Naive thymus-derived CD4-positive, alpha-beta T cell (primary cell): ENCODE data around the gene MTA2. TPM values are rescaled to one million over a fixed set of nuclear protein-coding genes. Genes with fewer than 3 reads are reported as not detected.

Experiments
- ATAC-seq: fragments of 150-1000 bp; cut with Tn5 transposase; 2 replicates; pipeline ENCODE4 v1.10.0; 2021; ENCODE audit warnings: mild to moderate bottlenecking, moderate library complexity
- CTCF ChIA-PET: fragments of 350-600 bp; sonication (Branson Sonifier 250); formaldehyde crosslinking; loops from one replicate; lab custom pipeline; 2021; ENCODE audit warnings: antibody characterized with exemption; lab: Charles Lee
- POLR2A ChIA-PET: fragments of 350-600 bp; sonication (Branson Sonifier 250); formaldehyde crosslinking; loops from one replicate; lab custom pipeline; 2021; ENCODE audit warnings: antibody characterized with exemption, inconsistent platforms; lab: Charles Lee
- DNase-seq, 9 donors: peaks; one replicate each; pipeline versions ENCODE4 v3.0.0 to v3.0.0-alpha.2; 2020 to 2022; ENCODE audit warnings: mixed read lengths in 1 of 9
- H3K27ac ChIP-seq: one replicate; pipeline ENCODE4 v1.7.0; 2013; ENCODE audit warnings: mild to moderate bottlenecking, low read depth, low read length, moderate library complexity
- H3K27me3 ChIP-seq, 2 donors: one replicate each; pipeline ENCODE4 v1.7.0; 2013; ENCODE audit warnings: low read length in 2 of 2, mild to moderate bottlenecking in 2 of 2, moderate library complexity in 2 of 2; ENCODE audit not compliant: control insufficient read depth in 2 of 2, insufficient read depth in 2 of 2
- H3K36me3 ChIP-seq, 3 experiments: 1 replicate in 2 of 3; 2 replicates in 1 of 3; pipeline ENCODE4 v1.7.0; 2013; ENCODE audit warnings: low read length in 3 of 3, mild to moderate bottlenecking in 3 of 3, moderate library complexity in 1 of 3; ENCODE audit not compliant: insufficient read depth in 3 of 3, control insufficient read depth in 2 of 3
- H3K4me1 ChIP-seq, 2 donors: one replicate each; pipeline ENCODE4 v1.7.0; 2013; ENCODE audit warnings: low read length in 2 of 2, mild to moderate bottlenecking in 2 of 2, moderate library complexity in 1 of 2; ENCODE audit not compliant: control insufficient read depth in 2 of 2, insufficient read depth in 2 of 2
- H3K4me3 ChIP-seq: 2 replicates; pipeline ENCODE4 v1.7.0; 2013; ENCODE audit warnings: mild to moderate bottlenecking, low read length
- H3K9me3 ChIP-seq, 3 experiments: 1 replicate in 2 of 3; 2 replicates in 1 of 3; pipeline ENCODE4 v1.7.0; 2013; ENCODE audit warnings: low read length in 3 of 3; ENCODE audit not compliant: control insufficient read depth in 2 of 3
- H3K27ac Mint-ChIP-seq, 9 donors: one replicate each; pipeline ENCODE4 v1.8.0; 2020 to 2022; ENCODE audit warnings: mixed read lengths in 9 of 9, mild to moderate bottlenecking in 8 of 9, moderate library complexity in 5 of 9, inconsistent platforms in 2 of 9
- H3K27me3 Mint-ChIP-seq, 5 donors: one replicate each; pipeline ENCODE4 v1.8.0; 2021 to 2022; ENCODE audit warnings: mixed read lengths in 5 of 5, mild to moderate bottlenecking in 1 of 5
- H3K36me3 Mint-ChIP-seq, 5 donors: one replicate each; pipeline ENCODE4 v1.8.0; 2020 to 2022; ENCODE audit warnings: mixed read lengths in 5 of 5, mild to moderate bottlenecking in 3 of 5, inconsistent platforms in 1 of 5
- H3K4me1 Mint-ChIP-seq, 7 donors: one replicate each; pipeline ENCODE4 v1.8.0; 2020 to 2022; ENCODE audit warnings: mixed read lengths in 7 of 7, mild to moderate bottlenecking in 3 of 7, inconsistent platforms in 1 of 7
- H3K4me3 Mint-ChIP-seq, 10 donors: one replicate each; pipeline ENCODE4 v1.8.0; 2020 to 2022; ENCODE audit warnings: mild to moderate bottlenecking in 10 of 10, mixed read lengths in 10 of 10, moderate library complexity in 6 of 10, inconsistent platforms in 2 of 10
- H3K9me3 Mint-ChIP-seq, 11 donors: one replicate each; pipeline ENCODE4 v1.8.0; 2020 to 2022; ENCODE audit warnings: mixed read lengths in 11 of 11, mild to moderate bottlenecking in 4 of 11, inconsistent platforms in 1 of 11, moderate library complexity in 1 of 11
- intact Hi-C, 2 donors: fragments of 100-400 bp; cut with micrococcal nuclease; formaldehyde crosslinking; loops; one replicate each; pipeline ENCODE4 v1.15.1; 2023
- polyA plus RNA-seq, 2 donors: library from polyadenylated mRNA; unstranded; fragments of 300-500 nt; fragmentation: Illumina TruSeq; gene quantifications; one replicate each; pipeline ENCODE4 v1.2.3, GENCODE V29; 2021
- total RNA-seq, 6 experiments: library from RNA in 5 of 6; stranded (reverse) in 5 of 6; gene quantifications; 1 replicate in 5 of 6; 2 replicates in 1 of 6; pipeline ENCODE4 v1.2.3 and lab custom pipeline; 2021 to 2026

The MTA2 gene
- total and polyA plus RNA-seq, 7 experiments from 2014 or later: 25.6 to 238 (median 178) TPM

GRCh38 chr11:62577046-62577714 is 24.5 kb downstream of the MTA2 start:
- DNase-seq (no peak), ATAC-seq (no peak)
- POLR2A ChIA-PET: interaction anchor here (0.6 to 8.1 kb wide), 5 partner anchors 15 to 135 kb away, joined by 3 to 92 read pairs (median 3); partner anchors contain the start of genes C11orf98, CSKMT and TUT1
- Histone ChIP-seq H3K9me3 (no peaks in the 10 kb centered on the region), H3K4me1 (peaks cover 7 to 8% of the 10 kb centered on the region in 2 donors), H3K27ac (no peak overlapping the region), H3K27me3 (no peaks in the 10 kb centered on the region), H3K36me3 (peaks cover 0 to 65% (median 7%) of the 10 kb centered on the region in 3 experiments), H3K4me3 (no peak overlapping the region)
- no peaks in the 10 kb centered on the region for H3K27me3 Mint-ChIP-seq
- H3K27ac Mint-ChIP-seq: peak overlapping the region in 2 of 9 donors; percentile 17 to 68
- peaks cover 0 to 2% (median 0%) of the 10 kb centered on the region in 11 donors for H3K9me3 Mint-ChIP-seq
- H3K36me3 Mint-ChIP-seq: peaks cover 1 to 24% (median 17%) of the 10 kb centered on the region in 5 donors
- CTCF ChIA-PET: interaction anchor here (1.4 kb wide), 1 partner anchor 13 kb away, joined by 3 read pairs; no protein-coding TSS in a partner anchor
- intact Hi-C loops: no loop called here
- H3K4me3 Mint-ChIP-seq: peak overlapping the region in 1 of 10 donors; percentile 26
- peaks cover 21 to 37% (median 29%) of the 10 kb centered on the region in 7 donors for H3K4me1 Mint-ChIP-seq

DNA sequence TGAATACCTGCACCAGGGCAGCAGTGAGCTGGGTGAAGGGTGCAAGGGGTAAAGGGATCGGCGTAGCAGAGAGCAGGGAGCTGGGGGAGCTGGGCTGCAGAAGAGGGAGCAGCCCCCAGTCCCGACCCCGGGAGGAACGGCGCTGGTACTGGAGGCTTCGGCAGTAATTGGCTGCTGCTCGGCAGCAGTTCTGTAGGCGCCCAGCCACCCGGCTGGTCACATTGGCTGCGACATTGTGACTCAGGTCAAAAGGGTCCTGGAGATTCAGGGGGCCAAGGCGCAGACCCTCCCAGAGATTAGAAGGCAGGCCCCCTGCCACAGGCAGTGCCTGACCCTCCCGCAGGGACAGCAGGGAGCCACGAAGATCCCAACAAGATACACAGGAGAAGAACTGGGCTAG is 25.8 kb downstream of the MTA2 start:
- H3K36me3 Mint-ChIP-seq: peaks cover 15 to 30% (median 24%) of the 10 kb centered on the region in 5 donors
- H3K36me3 ChIP-seq: peaks cover 0 to 68% (median 2%) of the 10 kb centered on the region in 3 experiments
- ChIA-PET POLR2A (interaction anchor here (7.5 to 8.1 kb wide), 2 partner anchors 17 to 20 kb away, joined by 92 read pairs; partner anchors contain the start of gene TUT1), CTCF (no interaction called here)
- DNase-seq (no peak), ATAC-seq (no peak)
- H3K4me1 ChIP-seq: peaks cover 8 to 11% of the 10 kb centered on the region in 2 donors
- H3K27me3 Mint-ChIP-seq: no peaks in the 10 kb centered on the region
- H3K27ac Mint-ChIP-seq: peak overlapping the region in 6 of 9 donors; percentile 59 to 95 (median 81)
- H3K27me3 ChIP-seq: no peaks in the 10 kb centered on the region
- no peak overlapping the region for H3K4me3 ChIP-seq
- peaks cover 0 to 2% (median 0%) of the 10 kb centered on the region in 11 donors for H3K9me3 Mint-ChIP-seq
- H3K9me3 ChIP-seq: no peaks in the 10 kb centered on the region
- H3K27ac ChIP-seq: no peak overlapping the region
- peaks cover 34 to 47% (median 39%) of the 10 kb centered on the region in 7 donors for H3K4me1 Mint-ChIP-seq
- intact Hi-C loops: no loop called here
- peak overlapping the region in 8 of 10 donors; percentile 66 to 100 (median 94) for H3K4me3 Mint-ChIP-seq

DNA sequence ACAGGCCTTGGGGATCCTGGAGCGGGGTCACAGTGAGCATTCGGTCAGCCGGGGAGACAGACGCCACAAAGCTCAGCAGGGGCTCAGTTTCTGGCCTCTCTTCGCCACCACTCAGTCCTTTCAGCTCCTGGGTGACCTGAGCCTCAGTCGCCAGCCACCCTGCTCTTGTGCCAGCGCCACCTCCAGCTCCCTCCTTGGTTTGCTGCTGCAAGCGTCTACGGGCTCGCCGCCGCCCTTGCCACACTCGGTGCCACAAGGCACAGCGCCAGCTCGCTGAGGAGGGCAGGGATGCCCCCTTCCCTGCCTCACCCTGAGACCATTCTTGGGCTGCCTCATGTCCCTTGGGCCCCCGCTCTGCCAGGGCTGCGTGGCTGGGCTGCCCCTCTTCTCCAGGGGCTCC is 26.5 kb downstream of the MTA2 start:
- DNase-seq: no peak
- Histone ChIP-seq H3K27ac (peak overlapping the region; percentile 83), H3K36me3 (peaks cover 0 to 71% (median 0%) of the 10 kb centered on the region in 3 experiments), H3K4me3 (no peak overlapping the region), H3K27me3 (no peaks in the 10 kb centered on the region), H3K4me1 (peaks cover 8 to 11% of the 10 kb centered on the region in 2 donors), H3K9me3 (no peaks in the 10 kb centered on the region)
- H3K4me1 Mint-ChIP-seq: peaks cover 37 to 54% (median 40%) of the 10 kb centered on the region in 7 donors
- H3K27ac Mint-ChIP-seq: peak overlapping the region; percentile 81 to 98 (median 95)
- ChIA-PET POLR2A (interaction anchor here (0.9 to 8.1 kb wide), 9 partner anchors 10 to 94 kb away, joined by 3 to 92 read pairs (median 7); partner anchors contain the start of genes AHNAK, MTA2 and TUT1), CTCF (interaction anchor here (0.5 to 2.1 kb wide), 4 partner anchors 13 to 177 kb away, joined by 3 to 12 read pairs (median 4); partner anchors contain the start of genes HNRNPUL2 and TUT1)
- peaks cover 16 to 33% (median 27%) of the 10 kb centered on the region in 5 donors for H3K36me3 Mint-ChIP-seq
- ATAC-seq: no peak
- peak overlapping the region; percentile 94 to 100 (median 97) for H3K4me3 Mint-ChIP-seq
- H3K27me3 Mint-ChIP-seq: no peaks in the 10 kb centered on the region
- intact Hi-C loops: no loop called here
- H3K9me3 Mint-ChIP-seq: peaks cover 0 to 2% (median 0%) of the 10 kb centered on the region in 11 donors

- peaks cover 16 to 34% (median 30%) of the 10 kb centered on the region in 5 donors for H3K36me3 Mint-ChIP-seq
- H3K27me3 ChIP-seq: no peaks in the 10 kb centered on the region
- peaks cover 8 to 11% of the 10 kb centered on the region in 2 donors for H3K4me1 ChIP-seq
- H3K4me3 ChIP-seq: peak overlapping the region; percentile 79
- peaks cover 0 to 2% (median 0%) of the 10 kb centered on the region in 11 donors for H3K9me3 Mint-ChIP-seq
- DNase-seq: peak in 3 of 9 donors; percentile 17 to 25 (median 23)
- intact Hi-C loops: loop anchor here (1.0 to 5.0 kb wide), 8 partner anchors 17 to 306 kb away; partner anchors contain the start of genes TUT1 (in 2 of the 2), AHNAK (in 1 of the 2), EML3 (in 1 of the 2) and INTS5 (in 1 of the 2)
- no peaks in the 10 kb centered on the region for H3K9me3 ChIP-seq
- ChIA-PET CTCF (interaction anchor here (0.5 to 2.1 kb wide), 9 partner anchors 14 to 267 kb away, joined by 3 to 12 read pairs (median 4); partner anchors contain the start of genes HNRNPUL2 and TUT1), POLR2A (interaction anchor here (0.6 to 8.1 kb wide), 34 partner anchors 9 to 307 kb away, joined by 3 to 92 read pairs (median 5); partner anchors contain the start of genes AHNAK, B3GAT3, C11orf98 and CSKMT)
- peaks cover 0 to 73% (median 0%) of the 10 kb centered on the region in 3 experiments for H3K36me3 ChIP-seq
- no peaks in the 10 kb centered on the region for H3K27me3 Mint-ChIP-seq
- peak overlapping the region; percentile 94 to 100 (median 97) for H3K4me3 Mint-ChIP-seq
- peak; percentile 2 for ATAC-seq
- H3K4me1 Mint-ChIP-seq: peaks cover 39 to 59% (median 43%) of the 10 kb centered on the region in 7 donors
- peak overlapping the region; percentile 81 to 98 (median 95) for H3K27ac Mint-ChIP-seq
- peak overlapping the region; percentile 83 for H3K27ac ChIP-seq
Observed at GRCh38 chr11:62574363-62575071, 27.1 kb downstream of the MTA2 start.

DNA sequence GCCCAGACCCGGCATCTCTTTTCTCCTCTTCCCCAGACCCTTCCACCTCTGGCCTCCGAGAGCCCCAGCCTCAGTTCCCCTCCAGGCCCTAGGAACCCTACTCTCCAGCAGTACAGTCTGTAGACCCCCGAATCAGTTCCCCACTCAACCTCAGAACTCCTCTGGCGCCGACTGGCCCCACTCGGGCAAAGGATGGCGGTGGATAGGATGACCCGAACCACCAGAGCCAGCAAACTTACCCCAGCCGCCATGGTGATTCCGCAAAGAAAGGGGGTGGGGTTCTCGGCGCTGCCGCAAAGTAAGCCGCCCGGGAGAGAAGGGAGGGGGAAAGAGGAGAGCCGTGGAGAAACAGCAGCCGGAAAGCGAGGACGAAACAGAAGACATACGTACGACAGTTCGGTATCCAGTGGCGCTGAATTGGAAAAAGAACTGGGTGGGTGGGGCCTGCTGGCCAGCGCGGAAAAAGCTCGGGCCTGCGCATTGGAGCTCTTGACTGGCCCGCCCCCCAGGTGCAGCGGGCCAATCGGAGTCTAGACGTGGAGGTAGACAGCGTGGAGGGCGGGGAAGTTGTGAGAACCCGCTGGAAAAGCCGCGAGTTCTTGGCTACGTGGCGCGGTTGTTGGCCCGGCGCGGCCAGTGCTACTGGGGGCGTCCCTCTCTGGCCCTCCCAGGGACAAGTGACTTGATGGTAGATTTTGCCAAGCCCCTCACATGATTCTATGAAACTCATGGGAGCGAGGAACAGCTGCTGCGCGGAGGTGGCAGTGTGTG is 27.9 kb downstream of the MTA2 start, which contains the start of gene EEF1G:
EEF1G (minus strand) TSS at position 300 of the 771 bp plus-strand sequence; CDS start at position 251, 49 bp downstream.
- Mint-ChIP-seq H3K36me3 (peaks cover 16 to 34% (median 30%) of the 10 kb centered on the region in 5 donors), H3K27me3 (no peaks in the 10 kb centered on the region), H3K9me3 (peaks cover 0 to 2% (median 0%) of the 10 kb centered on the region in 11 donors), H3K4me1 (peaks cover 39 to 61% (median 45%) of the 10 kb centered on the region in 7 donors), H3K27ac (peak within 1 kb of the TSS; percentile 81 to 98 (median 95)), H3K4me3 (peak within 1 kb of the TSS; percentile 94 to 100 (median 97))
- POLR2A ChIA-PET: interaction anchor here (0.6 to 8.1 kb wide), 34 partner anchors 8 to 308 kb away, joined by 3 to 92 read pairs (median 5); partner anchors contain the start of genes AHNAK, B3GAT3, C11orf98 and CSKMT
- peaks cover 8 to 11% of the 10 kb centered on the region in 2 donors for H3K4me1 ChIP-seq
- ATAC-seq: peak; percentile 96
- intact Hi-C loops: loop anchor here (1.0 to 5.0 kb wide), 14 partner anchors 16 to 307 kb away; partner anchors contain the start of genes HNRNPUL2 (in 2 of the 2), SLC3A2 (in 2 of the 2), TUT1 (in 2 of the 2) and AHNAK (in 1 of the 2)
- peak within 1 kb of the TSS; percentile 82 for H3K4me3 ChIP-seq
- CTCF ChIA-PET: interaction anchor here (0.6 to 2.1 kb wide), 7 partner anchors 14 to 267 kb away, joined by 3 to 12 read pairs (median 4); partner anchors contain the start of gene TUT1
- H3K27me3 ChIP-seq: no peaks in the 10 kb centered on the region
- no peaks in the 10 kb centered on the region for H3K9me3 ChIP-seq
- peak within 1 kb of the TSS; percentile 88 for H3K27ac ChIP-seq
- H3K36me3 ChIP-seq: peaks cover 0 to 74% (median under 1%) of the 10 kb centered on the region in 3 experiments
- peak; percentile 88 to 100 (median 99) for DNase-seq
